ENCODE measurements around the gene HCN2. TPM values are rescaled to one million over a fixed set of nuclear protein-coding genes. Genes with fewer than 3 reads are reported as not detected.

The HCN2 gene
- total RNA-seq, 1 experiment from 2014 or later = 9.2 TPM

DNA sequence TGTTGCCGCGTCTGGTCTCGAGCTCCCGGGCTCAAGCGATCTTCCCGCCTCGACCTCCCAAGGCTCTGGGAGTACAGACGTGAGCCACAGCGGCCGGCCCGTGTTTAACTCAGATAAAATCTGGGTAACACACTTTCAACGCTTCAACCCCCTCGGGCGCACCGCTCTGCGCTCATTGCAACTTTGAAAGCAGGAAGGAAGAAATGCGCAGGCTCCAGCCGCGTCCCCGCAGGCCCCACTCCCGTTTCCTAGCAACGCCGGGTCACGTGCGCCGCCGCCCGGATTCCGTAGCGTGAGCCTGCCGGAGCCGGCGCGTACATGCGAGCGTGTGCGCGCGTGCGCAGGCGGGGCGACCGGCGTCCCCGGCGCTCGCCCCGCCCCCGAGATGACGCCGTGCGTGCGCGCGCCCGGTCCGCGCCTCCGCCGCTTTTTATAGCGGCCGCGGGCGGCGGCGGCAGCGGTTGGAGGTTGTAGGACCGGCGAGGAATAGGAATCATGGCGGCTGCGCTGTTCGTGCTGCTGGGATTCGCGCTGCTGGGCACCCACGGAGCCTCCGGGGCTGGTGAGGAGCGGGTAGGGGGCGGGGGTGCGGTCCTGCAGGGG is 17.4 kb upstream of the HCN2 start, which contains the start of gene BSG (continued):
- TF ChIP-seq ZNF532 (CRISPR knock-in tag; IDR thresholded peaks at IDR 0.05; ENCODE audit: borderline replicate concordance) (no peak), ATF3 (CRISPR knock-in tag; conservative IDR thresholded peaks at IDR 0.05) (no peak), KAT7 (CRISPR knock-in tag; IDR thresholded peaks at IDR 0.05; ENCODE audit: borderline replicate concordance) (no peak; the same call in 1 of the 2 replicates), FOXP1 (CRISPR knock-in tag; IDR thresholded peaks at IDR 0.05; ENCODE audit: borderline replicate concordance) (0 out of 2 replicates have a peak, but pooled peaks have one; percentile 31), GRHL2 (CRISPR knock-in tag; IDR thresholded peaks at IDR 0.05; ENCODE audit: insufficient replicate concordance, severe bottlenecking) (no peak), ZNF512 (CRISPR knock-in tag; IDR thresholded peaks at IDR 0.05; ENCODE audit: borderline replicate concordance) (no peak), MXD4 (CRISPR knock-in tag; IDR thresholded peaks at IDR 0.05; ENCODE audit: borderline replicate concordance) (no peak), ZNF138 (CRISPR knock-in tag; conservative IDR thresholded peaks at IDR 0.05) (no peak), NFYB (CRISPR knock-in tag; conservative IDR thresholded peaks at IDR 0.05; ENCODE audit: low read depth) (no peak), EMX1 (CRISPR knock-in tag; IDR thresholded peaks at IDR 0.05) (no peak), CREM (CRISPR knock-in tag; IDR thresholded peaks at IDR 0.05) (0 out of 2 replicates have a peak, but pooled peaks have one; percentile 68), USF1 (CRISPR knock-in tag; IDR thresholded peaks at IDR 0.05) (peak; percentile 97), NR1H2 (CRISPR knock-in tag; IDR thresholded peaks at IDR 0.05) (no peak), FOXJ3 (CRISPR knock-in tag; IDR thresholded peaks at IDR 0.05; ENCODE audit: borderline replicate concordance) (no peak), ETV6 (CRISPR knock-in tag; IDR thresholded peaks at IDR 0.05) (peak; percentile 65; the same call in 1 of the 2 replicates), TP53 (CRISPR knock-in tag; IDR thresholded peaks at IDR 0.05) (peak; percentile 91; the same call in 1 of the 2 replicates), JUN (CRISPR knock-in tag; IDR thresholded peaks at IDR 0.05) (no peak), GABPB1 (CRISPR knock-in tag; IDR thresholded peaks at IDR 0.05) (no peak), RELA (CRISPR knock-in tag; IDR thresholded peaks at IDR 0.05; ENCODE audit: borderline replicate concordance) (no peak), ATF1 (CRISPR knock-in tag; IDR thresholded peaks at IDR 0.05) (no peak), ZNF671 (CRISPR knock-in tag; IDR thresholded peaks at IDR 0.05) (no peak)
- TF ChIP-seq, protein P1, sequence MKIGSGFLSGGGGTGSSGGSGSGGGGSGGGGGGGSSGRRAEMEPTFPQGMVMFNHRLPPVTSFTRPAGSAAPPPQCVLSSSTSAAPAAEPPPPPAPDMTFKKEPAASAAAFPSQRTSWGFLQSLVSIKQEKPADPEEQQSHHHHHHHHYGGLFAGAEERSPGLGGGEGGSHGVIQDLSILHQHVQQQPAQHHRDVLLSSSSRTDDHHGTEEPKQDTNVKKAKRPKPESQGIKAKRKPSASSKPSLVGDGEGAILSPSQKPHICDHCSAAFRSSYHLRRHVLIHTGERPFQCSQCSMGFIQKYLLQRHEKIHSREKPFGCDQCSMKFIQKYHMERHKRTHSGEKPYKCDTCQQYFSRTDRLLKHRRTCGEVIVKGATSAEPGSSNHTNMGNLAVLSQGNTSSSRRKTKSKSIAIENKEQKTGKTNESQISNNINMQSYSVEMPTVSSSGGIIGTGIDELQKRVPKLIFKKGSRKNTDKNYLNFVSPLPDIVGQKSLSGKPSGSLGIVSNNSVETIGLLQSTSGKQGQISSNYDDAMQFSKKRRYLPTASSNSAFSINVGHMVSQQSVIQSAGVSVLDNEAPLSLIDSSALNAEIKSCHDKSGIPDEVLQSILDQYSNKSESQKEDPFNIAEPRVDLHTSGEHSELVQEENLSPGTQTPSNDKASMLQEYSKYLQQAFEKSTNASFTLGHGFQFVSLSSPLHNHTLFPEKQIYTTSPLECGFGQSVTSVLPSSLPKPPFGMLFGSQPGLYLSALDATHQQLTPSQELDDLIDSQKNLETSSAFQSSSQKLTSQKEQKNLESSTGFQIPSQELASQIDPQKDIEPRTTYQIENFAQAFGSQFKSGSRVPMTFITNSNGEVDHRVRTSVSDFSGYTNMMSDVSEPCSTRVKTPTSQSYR (CRISPR knock-in tag; IDR thresholded peaks at IDR 0.05) = no peak
- TF ChIP-seq, protein P2, sequence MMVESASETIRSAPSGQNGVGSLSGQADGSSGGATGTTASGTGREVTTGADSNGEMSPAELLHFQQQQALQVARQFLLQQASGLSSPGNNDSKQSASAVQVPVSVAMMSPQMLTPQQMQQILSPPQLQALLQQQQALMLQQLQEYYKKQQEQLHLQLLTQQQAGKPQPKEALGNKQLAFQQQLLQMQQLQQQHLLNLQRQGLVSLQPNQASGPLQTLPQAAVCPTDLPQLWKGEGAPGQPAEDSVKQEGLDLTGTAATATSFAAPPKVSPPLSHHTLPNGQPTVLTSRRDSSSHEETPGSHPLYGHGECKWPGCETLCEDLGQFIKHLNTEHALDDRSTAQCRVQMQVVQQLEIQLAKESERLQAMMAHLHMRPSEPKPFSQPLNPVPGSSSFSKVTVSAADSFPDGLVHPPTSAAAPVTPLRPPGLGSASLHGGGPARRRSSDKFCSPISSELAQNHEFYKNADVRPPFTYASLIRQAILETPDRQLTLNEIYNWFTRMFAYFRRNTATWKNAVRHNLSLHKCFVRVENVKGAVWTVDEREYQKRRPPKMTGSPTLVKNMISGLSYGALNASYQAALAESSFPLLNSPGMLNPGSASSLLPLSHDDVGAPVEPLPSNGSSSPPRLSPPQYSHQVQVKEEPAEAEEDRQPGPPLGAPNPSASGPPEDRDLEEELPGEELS (CRISPR knock-in tag; IDR thresholded peaks at IDR 0.05) = no peak
- TF ChIP-seq, protein P3, sequence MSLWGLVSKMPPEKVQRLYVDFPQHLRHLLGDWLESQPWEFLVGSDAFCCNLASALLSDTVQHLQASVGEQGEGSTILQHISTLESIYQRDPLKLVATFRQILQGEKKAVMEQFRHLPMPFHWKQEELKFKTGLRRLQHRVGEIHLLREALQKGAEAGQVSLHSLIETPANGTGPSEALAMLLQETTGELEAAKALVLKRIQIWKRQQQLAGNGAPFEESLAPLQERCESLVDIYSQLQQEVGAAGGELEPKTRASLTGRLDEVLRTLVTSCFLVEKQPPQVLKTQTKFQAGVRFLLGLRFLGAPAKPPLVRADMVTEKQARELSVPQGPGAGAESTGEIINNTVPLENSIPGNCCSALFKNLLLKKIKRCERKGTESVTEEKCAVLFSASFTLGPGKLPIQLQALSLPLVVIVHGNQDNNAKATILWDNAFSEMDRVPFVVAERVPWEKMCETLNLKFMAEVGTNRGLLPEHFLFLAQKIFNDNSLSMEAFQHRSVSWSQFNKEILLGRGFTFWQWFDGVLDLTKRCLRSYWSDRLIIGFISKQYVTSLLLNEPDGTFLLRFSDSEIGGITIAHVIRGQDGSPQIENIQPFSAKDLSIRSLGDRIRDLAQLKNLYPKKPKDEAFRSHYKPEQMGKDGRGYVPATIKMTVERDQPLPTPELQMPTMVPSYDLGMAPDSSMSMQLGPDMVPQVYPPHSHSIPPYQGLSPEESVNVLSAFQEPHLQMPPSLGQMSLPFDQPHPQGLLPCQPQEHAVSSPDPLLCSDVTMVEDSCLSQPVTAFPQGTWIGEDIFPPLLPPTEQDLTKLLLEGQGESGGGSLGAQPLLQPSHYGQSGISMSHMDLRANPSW (CRISPR knock-in tag; conservative IDR thresholded peaks at IDR 0.05; ENCODE audit: low read depth) = no peak

Data from WTC11 (cell line).